Activated T-helper 17 cell treated with anti-CD3 and anti-CD28 coated beads, Interleukin-2, amount 50 U/mL, for 72 hours (primary cell): Measurements from ENCODE around the gene SNX11. TPM values are rescaled to one million over a fixed set of nuclear protein-coding genes. Genes with fewer than 3 reads are reported as not detected.
"Not testable (repeated sequence)": the region's sequence is repeated elsewhere in the genome, so short reads cannot be mapped to it uniquely, and the experiment has no call there.

Experiments used
- ATAC-seq: fragments of 150-1000 bp; cut with Tn5 transposase; replicated peaks from 2 replicates; pipeline ENCODE4 v1.10.0; 2021; ENCODE audit warnings: mild to moderate bottlenecking, moderate library complexity
- H3K27ac Mint-ChIP-seq: one replicate; pipeline ENCODE4 v1.8.0; 2022; ENCODE audit warnings: mixed read lengths
- H3K27me3 Mint-ChIP-seq: one replicate; pipeline ENCODE4 v1.8.0; 2022; ENCODE audit warnings: mixed read lengths
- H3K36me3 Mint-ChIP-seq: one replicate; pipeline ENCODE4 v1.8.0; 2022; ENCODE audit warnings: low read depth, mild to moderate bottlenecking, mixed read lengths
- H3K4me1 Mint-ChIP-seq: one replicate; pipeline ENCODE4 v1.8.0; 2022; ENCODE audit warnings: mixed read lengths
- H3K4me3 Mint-ChIP-seq: one replicate; pipeline ENCODE4 v1.8.0; 2022; ENCODE audit warnings: mild to moderate bottlenecking, mixed read lengths
- H3K9me3 Mint-ChIP-seq: one replicate; pipeline ENCODE4 v1.8.0; 2022; ENCODE audit warnings: mixed read lengths
- total RNA-seq, 2 donors: library from RNA; stranded (reverse); gene quantifications; one replicate each; pipeline ENCODE4 v1.2.3, GENCODE V29; 2022

The SNX11 gene, protein sequence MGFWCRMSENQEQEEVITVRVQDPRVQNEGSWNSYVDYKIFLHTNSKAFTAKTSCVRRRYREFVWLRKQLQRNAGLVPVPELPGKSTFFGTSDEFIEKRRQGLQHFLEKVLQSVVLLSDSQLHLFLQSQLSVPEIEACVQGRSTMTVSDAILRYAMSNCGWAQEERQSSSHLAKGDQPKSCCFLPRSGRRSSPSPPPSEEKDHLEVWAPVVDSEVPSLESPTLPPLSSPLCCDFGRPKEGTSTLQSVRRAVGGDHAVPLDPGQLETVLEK
- 10 to 100 TPM; 22.8 to 24.7 TPM for total RNA-seq

DNA sequence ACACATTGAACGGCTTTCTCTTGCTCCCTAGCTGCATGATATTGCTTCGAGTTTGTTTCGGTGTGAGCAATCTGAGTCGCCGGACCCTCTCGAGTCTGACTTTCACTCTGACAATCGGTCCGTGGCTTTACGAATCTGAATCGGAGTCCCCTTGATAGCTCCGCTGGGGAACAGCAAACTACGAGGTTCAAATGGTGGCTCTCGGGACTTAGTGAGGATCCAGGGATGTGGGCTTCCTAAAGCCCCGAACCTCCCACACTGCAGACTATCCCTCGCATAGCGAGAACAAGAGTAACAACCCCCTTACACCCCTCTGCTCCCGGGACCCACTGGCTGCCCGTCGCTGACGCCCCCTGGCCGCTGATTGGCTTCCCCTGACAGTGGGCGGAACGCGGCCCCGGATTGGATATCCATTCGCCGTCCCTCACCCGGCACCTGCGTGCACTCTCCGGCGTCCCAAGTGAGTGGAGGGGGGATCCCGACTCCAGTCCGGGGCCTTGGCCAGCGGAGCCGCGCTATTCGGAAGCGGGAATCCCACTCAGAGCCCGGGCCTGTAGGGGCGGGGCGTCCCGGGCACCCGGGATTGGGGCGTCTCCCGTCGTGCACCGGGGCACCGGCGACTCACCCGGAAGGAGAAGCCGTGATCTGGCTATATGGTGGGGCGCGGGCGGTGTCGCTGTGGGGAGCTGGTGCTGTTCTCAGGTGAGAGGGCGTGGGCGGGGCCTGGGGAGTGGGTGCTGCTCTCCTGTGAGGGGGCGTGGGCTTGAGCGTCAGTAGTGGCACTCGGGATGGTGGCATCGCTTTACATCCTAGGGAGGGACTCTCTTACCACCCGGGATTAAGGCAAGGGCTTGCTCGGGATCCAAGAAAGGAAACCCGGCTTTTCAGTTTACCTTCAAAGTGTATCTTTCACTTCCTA, at the start of gene SNX11:
SNX11 (plus strand) TSS at position 630 of the 919 bp plus-strand sequence. CDS start 4,278 bp downstream, outside the sequence.
- peaks cover 28% of the 10 kb centered on the region for H3K4me1 Mint-ChIP-seq

DNA sequence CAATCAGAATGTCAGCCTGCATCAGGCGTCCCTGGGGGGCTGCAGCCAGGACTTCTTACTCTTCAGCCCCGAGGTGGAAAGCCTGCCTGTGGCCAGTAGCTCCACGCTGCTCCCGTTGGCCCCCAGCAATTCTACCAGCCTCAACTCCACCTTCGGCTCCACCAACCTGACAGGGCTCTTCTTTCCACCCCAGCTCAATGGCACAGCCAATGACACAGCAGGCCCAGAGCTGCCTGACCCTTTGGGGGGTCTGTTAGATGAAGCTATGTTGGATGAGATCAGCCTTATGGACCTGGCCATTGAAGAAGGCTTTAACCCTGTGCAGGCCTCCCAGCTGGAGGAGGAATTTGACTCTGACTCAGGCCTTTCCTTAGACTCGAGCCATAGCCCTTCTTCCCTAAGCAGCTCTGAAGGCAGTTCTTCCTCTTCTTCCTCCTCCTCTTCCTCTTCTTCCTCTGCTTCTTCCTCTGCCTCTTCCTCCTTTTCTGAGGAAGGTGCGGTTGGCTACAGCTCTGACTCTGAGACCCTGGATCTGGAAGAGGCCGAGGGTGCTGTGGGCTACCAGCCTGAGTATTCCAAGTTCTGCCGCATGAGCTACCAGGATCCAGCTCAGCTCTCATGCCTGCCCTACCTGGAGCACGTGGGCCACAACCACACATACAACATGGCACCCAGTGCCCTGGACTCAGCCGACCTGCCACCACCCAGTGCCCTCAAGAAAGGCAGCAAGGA, 49.0 kb upstream of the SNX11 start:
- Mint-ChIP-seq H3K36me3 (peaks cover 92% of the 10 kb centered on the region), H3K9me3 (no peaks in the 10 kb centered on the region), H3K4me1 (peaks cover 32% of the 10 kb centered on the region), H3K27ac (peak overlapping the region; percentile 69), H3K27me3 (no peaks in the 10 kb centered on the region), H3K4me3 (no peak overlapping the region)
- no peak for ATAC-seq

More for the DNA sequence above, at the start of gene SNX11:
- Mint-ChIP-seq H3K27me3 (no peaks in the 10 kb centered on the region), H3K9me3 (no peaks in the 10 kb centered on the region), H3K36me3 (peaks cover 21% of the 10 kb centered on the region), H3K27ac (peak within 1 kb of the TSS; percentile 97), H3K4me3 (peak within 1 kb of the TSS; percentile 97)
- ATAC-seq, result peak; percentile 92

DNA sequence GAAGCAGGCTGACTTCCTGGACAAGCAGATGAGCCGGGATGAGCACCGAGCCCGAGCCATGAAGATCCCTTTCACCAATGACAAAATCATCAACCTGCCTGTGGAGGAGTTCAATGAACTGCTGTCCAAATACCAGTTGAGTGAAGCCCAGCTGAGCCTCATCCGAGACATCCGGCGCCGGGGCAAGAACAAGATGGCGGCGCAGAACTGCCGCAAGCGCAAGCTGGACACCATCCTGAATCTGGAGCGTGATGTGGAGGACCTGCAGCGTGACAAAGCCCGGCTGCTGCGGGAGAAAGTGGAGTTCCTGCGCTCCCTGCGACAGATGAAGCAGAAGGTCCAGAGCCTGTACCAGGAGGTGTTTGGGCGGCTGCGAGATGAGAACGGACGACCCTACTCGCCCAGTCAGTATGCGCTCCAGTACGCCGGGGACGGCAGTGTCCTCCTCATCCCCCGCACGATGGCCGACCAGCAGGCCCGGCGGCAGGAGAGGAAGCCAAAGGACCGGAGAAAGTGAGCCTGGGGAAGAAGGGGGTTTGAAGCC, 48.4 kb upstream of the SNX11 start:
- H3K27me3 Mint-ChIP-seq, result no peaks in the 10 kb centered on the region
- no peaks in the 10 kb centered on the region for H3K9me3 Mint-ChIP-seq
- H3K4me1 Mint-ChIP-seq, result peaks cover 32% of the 10 kb centered on the region
- ATAC-seq, result no peak
- H3K36me3 Mint-ChIP-seq, result peaks cover 92% of the 10 kb centered on the region
- peak overlapping the region; percentile 69 for H3K27ac Mint-ChIP-seq
- H3K4me3 Mint-ChIP-seq, result no peak overlapping the region

DNA sequence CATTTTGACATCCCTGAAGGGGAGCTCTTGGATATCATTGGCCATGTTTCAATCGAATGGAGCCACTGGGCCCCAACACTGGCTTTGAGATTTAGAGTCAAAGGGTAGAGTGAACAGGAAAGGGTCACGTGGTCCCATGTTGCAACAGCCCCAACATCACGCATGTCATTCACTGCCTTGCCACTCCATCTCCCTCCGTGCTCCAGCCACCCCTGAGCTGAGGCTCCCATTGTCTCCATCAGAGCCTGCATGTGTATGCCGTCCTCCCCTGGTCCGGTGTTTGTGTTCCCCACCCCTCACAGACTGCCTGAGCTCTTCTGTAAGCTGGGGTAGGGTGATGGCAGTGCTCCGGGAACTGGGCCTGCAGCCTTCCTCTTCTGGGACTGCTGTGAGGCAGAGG, 47.3 kb upstream of the SNX11 start:
- Mint-ChIP-seq H3K27ac (peak overlapping the region; percentile 43), H3K4me3 (no peak overlapping the region), H3K36me3 (peaks cover 98% of the 10 kb centered on the region), H3K4me1 (peaks cover 27% of the 10 kb centered on the region), H3K9me3 (no peaks in the 10 kb centered on the region), H3K27me3 (no peaks in the 10 kb centered on the region)
- no peak for ATAC-seq

DNA sequence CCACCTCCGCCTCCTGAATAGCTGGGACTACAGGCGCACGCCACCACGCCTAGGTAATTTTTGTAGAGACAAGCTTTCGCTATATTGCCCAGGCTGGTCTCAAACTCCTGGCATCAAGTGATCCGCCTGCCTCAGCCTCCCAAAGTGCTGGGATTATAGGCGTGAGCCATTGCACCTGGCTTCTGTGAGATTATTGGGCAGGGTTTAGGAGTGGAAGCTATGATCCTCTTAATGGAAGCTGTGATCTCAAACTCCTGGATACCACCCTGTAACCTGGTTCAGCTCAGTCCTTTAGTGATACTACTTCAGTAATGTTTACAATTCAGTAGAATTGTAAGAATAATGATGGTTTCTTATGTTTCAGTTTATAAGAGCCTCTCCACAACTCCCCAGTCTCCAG, 45.3 kb upstream of the SNX11 start:
- Mint-ChIP-seq H3K4me1 (peaks cover 15% of the 10 kb centered on the region), H3K4me3 (no peak overlapping the region), H3K27ac (no peak overlapping the region), H3K9me3 (no peaks in the 10 kb centered on the region), H3K27me3 (no peaks in the 10 kb centered on the region), H3K36me3 (peaks cover 98% of the 10 kb centered on the region)
- ATAC-seq, result no peak

DNA sequence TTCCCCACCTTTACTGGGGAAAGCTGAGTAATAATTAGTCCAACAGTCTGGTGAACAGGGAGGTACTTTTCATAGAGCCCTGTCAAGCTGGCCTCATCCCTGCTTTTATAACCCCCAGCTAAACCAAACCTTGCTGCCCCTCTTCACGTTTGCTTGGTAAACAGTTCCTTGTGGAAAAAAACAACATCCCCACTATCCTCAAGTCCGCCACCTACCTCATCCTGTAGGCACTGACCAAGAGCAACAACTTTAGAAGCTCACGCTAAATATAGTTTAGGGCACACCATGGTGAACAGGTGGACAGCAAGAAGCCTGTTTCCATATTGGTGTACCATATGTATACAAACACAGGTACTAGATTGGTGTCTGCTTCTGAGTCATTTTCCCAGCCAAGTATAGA, 42.9 kb upstream of the SNX11 start:
- peaks cover 7% of the 10 kb centered on the region for H3K4me1 Mint-ChIP-seq
- H3K36me3 Mint-ChIP-seq, result peaks cover 95% of the 10 kb centered on the region
- H3K9me3 Mint-ChIP-seq, result no peaks in the 10 kb centered on the region
- no peaks in the 10 kb centered on the region for H3K27me3 Mint-ChIP-seq
- ATAC-seq, result no peak
- H3K4me3 Mint-ChIP-seq, result no peak overlapping the region
- H3K27ac Mint-ChIP-seq, result peak overlapping the region; percentile 10

DNA sequence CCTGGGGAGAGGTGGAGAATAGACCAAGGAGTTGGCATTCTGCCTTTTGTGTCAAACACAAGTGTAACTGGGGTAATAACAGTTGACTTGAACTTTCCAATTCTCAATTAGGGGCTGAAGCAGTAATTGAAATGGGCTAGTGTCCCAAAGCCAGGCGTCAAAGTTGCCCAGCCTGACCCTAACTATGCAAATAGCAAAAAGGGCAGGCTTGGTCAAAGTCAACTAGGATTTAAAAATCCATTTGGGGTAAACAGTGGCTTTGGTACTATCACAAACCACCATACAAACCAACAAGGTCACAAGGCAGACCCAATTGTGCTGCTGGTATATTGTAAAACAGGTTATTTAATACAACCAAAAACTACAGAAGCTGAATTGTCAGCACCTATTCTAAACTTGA, 41.4 kb upstream of the SNX11 start:
- H3K4me3 Mint-ChIP-seq, result no peak overlapping the region
- peaks cover 94% of the 10 kb centered on the region for H3K36me3 Mint-ChIP-seq
- no peak for ATAC-seq
- peaks cover 4% of the 10 kb centered on the region for H3K4me1 Mint-ChIP-seq
- peak overlapping the region; percentile 15 for H3K27ac Mint-ChIP-seq
- no peaks in the 10 kb centered on the region for H3K9me3 Mint-ChIP-seq
- no peaks in the 10 kb centered on the region for H3K27me3 Mint-ChIP-seq

DNA sequence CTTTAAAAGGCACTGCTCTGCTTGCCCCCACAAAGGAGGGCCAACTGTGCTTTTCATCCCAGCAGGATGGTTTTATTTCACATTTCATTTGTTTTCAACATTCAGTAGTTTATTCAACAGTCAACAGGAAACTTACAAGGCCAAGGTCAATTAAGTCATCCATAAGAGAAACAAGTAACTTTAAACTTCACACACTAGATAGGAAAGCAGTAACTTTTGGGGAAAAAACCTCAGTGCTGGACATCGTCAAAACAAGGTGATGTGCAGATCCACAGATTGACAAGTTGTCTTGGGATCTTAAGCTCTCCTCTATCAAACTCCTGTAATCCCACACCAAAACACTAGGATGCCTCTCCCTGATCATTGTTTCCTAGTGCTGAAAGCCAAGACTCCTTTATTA, 40.9 kb upstream of the SNX11 start:
- Mint-ChIP-seq H3K4me3 (no peak overlapping the region), H3K4me1 (no peaks in the 10 kb centered on the region), H3K27ac (peak overlapping the region; percentile 15), H3K27me3 (no peaks in the 10 kb centered on the region), H3K9me3 (no peaks in the 10 kb centered on the region), H3K36me3 (peaks cover 94% of the 10 kb centered on the region)
- ATAC-seq, result no peak

DNA sequence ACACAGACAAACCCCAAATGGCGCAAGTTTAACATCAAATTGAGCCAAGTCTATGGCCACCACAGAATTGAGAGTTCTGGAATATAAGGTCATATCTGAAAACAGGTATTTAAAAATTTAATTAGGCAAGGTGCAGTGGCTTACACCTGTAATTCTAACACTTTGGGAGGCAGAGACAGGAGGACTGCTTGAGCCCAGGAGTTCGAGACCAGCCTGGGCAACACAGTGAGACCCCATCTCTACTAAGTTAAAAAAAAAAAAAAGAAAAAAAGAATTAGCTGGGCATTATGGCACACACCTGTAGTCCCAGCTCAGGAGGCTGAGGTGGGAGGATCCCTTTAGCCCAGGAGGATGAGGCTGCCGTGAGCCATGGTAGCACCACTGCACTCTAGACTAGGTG, 40.3 kb upstream of the SNX11 start:
- Mint-ChIP-seq H3K9me3 (no peaks in the 10 kb centered on the region), H3K36me3 (peaks cover 92% of the 10 kb centered on the region), H3K27me3 (no peaks in the 10 kb centered on the region), H3K4me3 (no peak overlapping the region), H3K4me1 (no peaks in the 10 kb centered on the region), H3K27ac (no peak overlapping the region)
- ATAC-seq, result no peak

DNA sequence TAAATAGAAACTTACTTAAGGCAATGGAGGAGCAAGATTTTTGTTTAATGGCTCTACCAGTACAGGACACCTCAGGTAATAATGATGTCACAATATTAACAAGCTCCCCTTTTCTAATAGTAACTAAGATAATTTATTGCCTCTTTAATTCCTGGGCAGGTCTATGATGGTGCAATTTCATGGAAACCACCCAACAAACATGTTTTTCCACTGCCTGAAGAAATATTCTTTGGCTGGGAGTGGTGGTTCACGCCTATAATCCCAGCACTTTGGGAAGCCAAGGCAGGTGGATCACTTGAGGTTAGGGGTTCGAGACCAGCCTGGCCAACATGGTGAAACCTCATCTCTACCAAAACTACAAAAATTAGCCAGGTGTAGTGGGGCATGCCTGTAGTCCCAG, 39.8 kb upstream of the SNX11 start:
- H3K27ac Mint-ChIP-seq, H3K9me3 Mint-ChIP-seq, H3K4me1 Mint-ChIP-seq, ATAC-seq, H3K4me3 Mint-ChIP-seq, H3K27me3 Mint-ChIP-seq: not testable (repeated sequence)
- H3K36me3 Mint-ChIP-seq, result peaks cover 92% of the 10 kb centered on the region

DNA sequence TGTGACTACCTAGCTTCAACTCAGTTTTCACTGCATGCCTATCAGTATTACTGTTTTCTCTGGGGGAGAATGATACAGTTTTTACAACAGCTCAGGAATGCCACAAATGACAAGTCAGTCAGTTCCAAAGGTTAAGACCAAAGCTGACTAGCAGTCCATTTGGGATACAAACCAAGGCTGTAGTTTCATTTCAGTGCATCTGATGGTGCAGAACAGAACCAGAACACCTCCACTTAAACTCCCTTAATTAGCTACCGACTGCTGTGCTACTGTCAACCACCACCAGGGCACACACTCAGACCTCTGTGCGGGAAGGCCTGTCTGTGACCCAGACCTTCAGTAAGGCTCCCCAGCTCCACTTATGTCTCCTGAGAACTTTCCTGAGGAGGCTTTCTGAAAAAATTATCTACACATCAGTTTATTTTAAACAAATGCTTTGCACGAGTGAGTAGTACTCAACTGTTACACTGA, 39.0 kb upstream of the SNX11 start:
- Mint-ChIP-seq H3K27ac (no peak overlapping the region), H3K4me3 (no peak overlapping the region), H3K9me3 (no peaks in the 10 kb centered on the region), H3K27me3 (no peaks in the 10 kb centered on the region), H3K4me1 (no peaks in the 10 kb centered on the region), H3K36me3 (peaks cover 94% of the 10 kb centered on the region)
- peak; percentile 38 for ATAC-seq

DNA sequence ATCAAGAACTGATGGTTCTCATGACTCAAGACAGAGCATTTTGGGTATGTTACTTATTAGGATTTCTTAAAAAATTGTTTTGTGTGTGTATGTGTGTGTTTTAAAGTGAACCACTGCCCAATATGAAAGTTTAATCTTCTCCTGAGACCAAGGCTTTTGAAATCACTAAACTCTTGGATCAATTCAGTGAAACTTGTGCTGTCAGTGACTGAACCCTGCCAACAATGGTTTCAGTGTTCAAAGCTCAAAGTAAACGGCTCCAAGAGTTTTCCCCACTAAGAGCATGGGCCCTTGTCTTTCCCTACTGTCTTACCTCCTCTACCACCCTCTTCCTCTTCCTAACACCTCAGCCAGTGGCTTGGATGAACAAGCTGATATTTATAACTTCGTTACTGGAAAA, 37.4 kb upstream of the SNX11 start:
- no peak overlapping the region for H3K27ac Mint-ChIP-seq
- H3K36me3 Mint-ChIP-seq, result peaks cover 94% of the 10 kb centered on the region
- no peaks in the 10 kb centered on the region for H3K4me1 Mint-ChIP-seq
- H3K9me3 Mint-ChIP-seq, result no peaks in the 10 kb centered on the region
- no peak overlapping the region for H3K4me3 Mint-ChIP-seq
- no peak for ATAC-seq
- H3K27me3 Mint-ChIP-seq, result no peaks in the 10 kb centered on the region

DNA sequence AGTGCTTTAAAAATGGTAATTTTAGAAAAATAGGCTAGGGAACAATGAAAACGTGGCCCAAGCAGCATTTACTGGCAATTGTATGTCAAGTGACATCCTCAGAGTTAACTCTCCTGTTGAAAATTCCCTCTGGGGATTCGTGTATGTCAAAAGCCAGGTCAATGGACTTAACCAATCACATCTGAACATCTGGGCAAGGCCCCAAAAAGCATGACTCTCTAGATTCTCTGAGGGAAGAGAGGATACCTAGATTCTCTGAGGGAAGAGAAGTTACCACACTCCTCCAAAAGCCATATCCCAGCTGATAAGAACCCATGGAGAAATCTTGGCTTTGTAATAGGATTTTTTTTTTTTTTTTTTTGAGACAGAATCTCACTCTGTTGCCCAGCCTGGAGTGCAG, 35.9 kb upstream of the SNX11 start:
- Mint-ChIP-seq H3K27me3 (no peaks in the 10 kb centered on the region), H3K9me3 (no peaks in the 10 kb centered on the region), H3K27ac (no peak overlapping the region), H3K4me3 (no peak overlapping the region), H3K36me3 (peaks cover 94% of the 10 kb centered on the region), H3K4me1 (no peaks in the 10 kb centered on the region)
- ATAC-seq, result no peak

DNA sequence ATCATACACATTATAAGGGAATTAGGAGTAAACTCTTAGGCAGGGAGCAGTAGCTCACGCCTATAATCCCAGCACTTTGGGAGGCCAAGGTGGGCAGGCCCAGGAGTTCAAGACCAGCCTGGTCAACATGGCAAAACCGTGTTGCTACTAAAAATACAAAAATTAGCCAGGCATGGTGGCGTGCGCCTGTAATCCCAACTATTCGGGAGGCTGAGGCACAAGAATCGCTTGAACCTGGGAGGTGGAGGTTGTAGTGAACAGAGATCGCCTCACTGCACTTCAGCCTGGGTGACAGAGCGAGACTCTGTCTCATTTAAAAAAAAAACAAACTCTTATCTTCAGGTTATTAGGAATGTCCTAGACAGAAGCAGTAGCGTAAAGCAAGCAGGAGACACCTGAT, 34.8 kb upstream of the SNX11 start:
- not testable (repeated sequence) for H3K27me3 Mint-ChIP-seq, H3K27ac Mint-ChIP-seq, H3K9me3 Mint-ChIP-seq, ATAC-seq, H3K4me1 Mint-ChIP-seq, H3K4me3 Mint-ChIP-seq
- H3K36me3 Mint-ChIP-seq, result peaks cover 88% of the 10 kb centered on the region
